NT2/D1 (cell line): ENCODE measurements around the gene CEBPG.

Source experiments
- DNase-seq: peaks from one replicate; pipeline ENCODE4 v3.0.0-alpha.2; 2011; ENCODE audit warnings: low read depth, low spot score
- H3K27me3 ChIP-seq: 2 replicates; pipeline ENCODE4 v1.6.0; 2011; ENCODE audit warnings: mild to moderate bottlenecking; ENCODE audit not compliant: insufficient read length, insufficient read depth
- H3K36me3 ChIP-seq: 2 replicates; pipeline ENCODE4 v1.6.1; 2011; ENCODE audit warnings: mild to moderate bottlenecking, low read length, mixed read lengths; ENCODE audit not compliant: insufficient read depth, insufficient read length
- H3K4me1 ChIP-seq: 2 replicates; pipeline ENCODE4 v1.5.1; 2011; ENCODE audit not compliant: insufficient read depth, insufficient read length
- H3K4me3 ChIP-seq: 2 replicates; pipeline ENCODE4 v1.5.1; 2011; ENCODE audit warnings: low read depth; ENCODE audit not compliant: insufficient read length
- H3K9ac ChIP-seq: 2 replicates; pipeline ENCODE4 v1.6.0; 2011; ENCODE audit warnings: low read depth; ENCODE audit not compliant: insufficient read length
- H3K9me3 ChIP-seq: 2 replicates; pipeline ENCODE4 v1.5.1; 2011; ENCODE audit warnings: mild to moderate bottlenecking, low read length; ENCODE audit not compliant: insufficient read depth
- SUZ12 ChIP-seq: IDR thresholded peaks from 2 replicates; pipeline ENCODE4 v1.6.1; 2011; ENCODE audit not compliant: insufficient read length, insufficient read depth; ENCODE audit errors: extremely low read depth
- YY1 ChIP-seq: IDR thresholded peaks from 2 replicates; pipeline ENCODE4 v1.6.1; 2011; ENCODE audit not compliant: insufficient read length, insufficient read depth
- ZNF274 ChIP-seq: IDR thresholded peaks from 2 replicates; pipeline ENCODE4 v1.6.1; 2011; ENCODE audit warnings: mild to moderate bottlenecking, low read depth, low read length

Gene CEBPG

GRCh38 chr19:33389421-33390100 lies 16.1 kb downstream of the CEBPG start:
- TF ChIP-seq SUZ12, result no peak
- no peak for TF ChIP-seq YY1
- TF ChIP-seq ZNF274, result no peak
- H3K9ac ChIP-seq, result no peak overlapping the region
- H3K4me3 ChIP-seq, result no peak overlapping the region
- peaks cover 21% of the 10 kb centered on the region for H3K36me3 ChIP-seq
- peaks cover 6% of the 10 kb centered on the region for H3K4me1 ChIP-seq
- H3K9me3 ChIP-seq, result no peaks in the 10 kb centered on the region
- H3K27me3 ChIP-seq, result no peaks in the 10 kb centered on the region
- DNase-seq, result no peak

DNA sequence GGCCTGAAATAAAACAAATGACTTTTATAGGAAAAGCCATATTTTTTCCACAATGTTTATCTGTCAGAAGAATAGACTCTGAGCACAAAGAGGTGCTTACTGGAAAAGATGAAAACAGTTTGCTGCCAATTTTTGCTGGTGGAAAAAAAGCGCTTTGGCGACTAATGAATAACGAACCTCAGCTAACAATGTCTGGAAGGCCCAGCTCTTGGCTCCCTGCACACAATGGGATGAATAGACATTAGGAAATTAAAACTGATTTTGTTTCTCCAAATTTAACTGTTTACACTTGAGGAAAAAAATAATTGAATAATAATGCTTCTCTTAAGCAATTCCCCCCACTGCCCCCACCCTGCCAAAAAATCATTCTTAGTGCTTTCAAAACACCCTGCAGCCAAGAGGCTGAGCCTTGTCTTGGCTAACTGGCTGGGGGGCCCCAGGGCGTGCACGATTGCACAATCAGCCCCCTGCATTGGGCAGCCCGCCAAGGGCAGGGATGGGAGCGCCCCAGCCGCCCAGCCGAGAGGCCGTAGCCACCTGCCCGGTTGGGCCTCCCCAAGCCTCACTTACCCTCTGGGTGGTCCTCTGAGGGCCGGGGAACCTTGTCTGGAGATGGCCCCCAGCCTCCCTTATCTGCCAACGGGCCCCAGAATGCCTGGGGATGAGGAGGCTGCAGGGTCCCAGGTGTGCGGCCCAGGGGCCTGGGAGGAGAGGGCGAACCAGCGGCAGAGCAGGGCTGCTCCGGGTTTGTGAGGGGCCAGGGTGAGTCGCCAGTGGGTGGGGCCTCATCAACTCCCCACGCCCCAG lies 16.8 kb downstream of the CEBPG start:
- DNase-seq, result no peak
- Histone ChIP-seq H3K4me3 (no peak overlapping the region), H3K4me1 (peaks cover 8% of the 10 kb centered on the region), H3K9ac (no peak overlapping the region), H3K36me3 (peaks cover 21% of the 10 kb centered on the region), H3K27me3 (no peaks in the 10 kb centered on the region), H3K9me3 (no peaks in the 10 kb centered on the region)
- TF ChIP-seq SUZ12 (no peak), ZNF274 (no peak), YY1 (no peak)

GRCh38 chr19:33390908-33391630 lies 17.6 kb downstream of the CEBPG start:
- peaks cover 13% of the 10 kb centered on the region for H3K4me1 ChIP-seq
- no peak overlapping the region for H3K4me3 ChIP-seq
- H3K9ac ChIP-seq, result no peak overlapping the region
- DNase-seq, result no peak
- no peak for TF ChIP-seq ZNF274
- TF ChIP-seq YY1, result no peak
- TF ChIP-seq SUZ12, result no peak
- no peaks in the 10 kb centered on the region for H3K9me3 ChIP-seq
- H3K27me3 ChIP-seq, result no peaks in the 10 kb centered on the region
- H3K36me3 ChIP-seq, result peaks cover 15% of the 10 kb centered on the region

DNA sequence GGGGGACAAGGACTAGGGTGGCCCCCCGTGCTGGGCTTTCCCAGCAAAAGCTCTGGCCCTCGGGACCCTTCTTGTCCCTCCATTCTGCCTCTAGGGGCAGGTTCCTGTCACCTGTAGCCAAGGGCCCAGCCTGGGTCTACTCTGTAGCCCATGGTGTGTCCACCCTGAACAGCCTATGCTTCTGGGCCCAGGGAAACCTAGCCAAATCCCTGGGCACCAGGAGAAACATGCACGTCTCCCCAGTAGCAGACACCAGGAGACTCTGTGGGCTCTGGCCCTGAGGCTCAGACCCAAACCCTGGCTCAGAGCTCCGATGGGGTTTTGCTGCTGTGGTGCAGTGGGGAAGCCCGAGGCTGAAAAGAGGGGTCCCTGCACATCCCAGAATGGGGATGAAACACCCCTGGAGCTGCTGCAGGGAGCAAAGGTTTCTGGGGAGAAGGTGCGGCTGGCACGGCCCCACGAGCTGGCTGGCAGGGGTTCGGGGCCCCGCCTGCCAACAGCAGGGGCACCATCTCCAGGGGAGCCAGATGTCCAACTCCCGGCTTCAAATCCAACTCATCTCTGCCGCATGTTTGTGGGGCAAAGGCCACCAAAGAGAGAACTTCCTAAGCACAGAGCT lies 18.2 kb downstream of the CEBPG start:
- H3K9me3 ChIP-seq, result no peaks in the 10 kb centered on the region
- H3K9ac ChIP-seq, result no peak overlapping the region
- H3K4me3 ChIP-seq, result no peak overlapping the region
- no peak for TF ChIP-seq YY1
- no peak for TF ChIP-seq ZNF274
- TF ChIP-seq SUZ12, result no peak
- H3K4me1 ChIP-seq, result peaks cover 16% of the 10 kb centered on the region
- H3K27me3 ChIP-seq, result no peaks in the 10 kb centered on the region
- H3K36me3 ChIP-seq, result peaks cover 8% of the 10 kb centered on the region
- no peak for DNase-seq

DNA sequence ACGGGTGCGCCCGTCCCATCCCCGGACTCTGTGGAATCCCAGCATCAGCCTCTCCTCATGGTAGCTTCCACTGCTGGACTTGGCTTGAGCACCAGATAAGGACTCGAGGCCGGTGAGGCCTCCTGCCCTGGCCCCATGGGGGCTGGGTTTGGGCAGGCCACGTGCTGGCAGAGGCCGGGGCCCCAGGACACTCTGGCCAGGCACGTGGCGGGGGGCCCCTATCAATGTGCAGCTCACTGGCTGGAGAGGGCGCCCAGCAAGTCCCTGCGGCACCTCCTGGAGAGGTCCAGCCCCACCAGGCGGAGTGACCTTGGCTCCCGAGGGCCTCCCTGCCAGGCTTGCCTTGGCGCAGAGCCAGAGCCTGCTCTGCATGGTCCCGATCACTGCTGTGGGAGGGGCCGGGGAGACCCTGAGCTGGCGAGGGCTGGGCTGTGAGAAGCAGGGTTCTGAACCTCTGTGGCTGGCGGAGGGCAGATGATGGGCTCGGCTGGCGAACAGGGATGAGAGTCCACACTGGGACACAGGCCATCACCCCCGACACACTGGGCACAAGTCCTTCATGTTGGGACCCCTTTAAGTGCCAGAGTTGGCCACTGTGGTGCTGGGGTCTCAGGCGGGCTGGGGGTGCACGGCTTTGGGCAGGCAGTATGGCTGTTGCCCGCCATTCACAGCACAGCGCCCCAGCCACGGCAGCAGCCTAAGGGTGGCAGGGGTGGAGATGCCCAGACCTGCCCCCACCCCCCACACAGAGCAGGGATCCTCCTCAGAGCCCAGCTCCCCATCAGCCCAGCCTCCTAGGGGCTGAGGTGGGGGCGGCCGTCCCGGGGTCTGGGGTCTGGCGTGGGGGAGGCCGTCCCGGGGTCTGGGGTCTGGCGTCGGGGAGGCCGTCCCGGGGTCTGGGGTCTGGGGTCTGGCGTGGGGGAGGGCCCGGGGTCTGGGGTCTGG lies 19.1 kb downstream of the CEBPG start:
- Histone ChIP-seq H3K9ac (no peak overlapping the region), H3K4me3 (no peak overlapping the region), H3K27me3 (no peaks in the 10 kb centered on the region), H3K9me3 (no peaks in the 10 kb centered on the region), H3K36me3 (peaks cover under 1% of the 10 kb centered on the region), H3K4me1 (peaks cover 20% of the 10 kb centered on the region)
- DNase-seq, result no peak
- TF ChIP-seq ZNF274, result no peak

DNA sequence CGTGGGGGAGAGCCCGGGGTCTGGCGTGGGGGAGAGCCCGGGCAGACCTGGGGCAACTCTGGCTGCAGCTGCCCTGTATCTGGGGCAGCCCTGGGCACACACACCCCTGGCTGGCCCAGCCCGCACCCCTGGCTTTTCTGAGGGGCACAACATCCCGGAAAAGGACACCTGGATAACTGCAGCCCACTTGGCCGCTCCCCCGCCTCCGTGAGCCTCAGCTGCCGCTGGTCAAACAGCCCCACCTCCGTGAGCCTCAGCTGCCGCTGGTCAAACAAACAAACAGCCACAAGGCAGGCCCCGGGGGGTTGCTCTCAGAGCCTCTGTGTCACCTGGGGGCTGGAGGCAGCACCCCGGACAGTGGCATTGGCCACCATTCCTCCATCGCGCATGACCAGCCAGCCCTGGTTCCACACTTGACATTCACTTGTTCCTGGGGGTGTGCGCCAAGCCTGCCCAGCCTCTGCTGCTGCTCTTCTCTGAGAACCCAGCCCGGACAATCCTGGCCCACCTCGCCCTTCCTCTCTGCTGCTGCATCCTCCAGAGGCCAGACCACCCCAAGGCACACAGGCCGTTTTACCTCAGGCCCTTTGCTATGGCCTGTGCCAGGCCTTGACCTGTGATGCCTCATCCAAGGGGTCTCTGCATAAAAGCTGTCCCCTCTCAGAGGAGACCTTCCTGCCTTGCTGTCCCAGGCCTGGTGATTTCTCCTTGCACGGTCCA lies 19.9 kb downstream of the CEBPG start:
- H3K9ac ChIP-seq, result no peak overlapping the region
- TF ChIP-seq SUZ12, result no peak
- peaks cover 23% of the 10 kb centered on the region for H3K4me1 ChIP-seq

More for the DNA sequence above, 19.9 kb downstream of the CEBPG start:
- Histone ChIP-seq H3K36me3 (no peaks in the 10 kb centered on the region), H3K27me3 (no peaks in the 10 kb centered on the region), H3K9me3 (no peaks in the 10 kb centered on the region), H3K4me3 (no peak overlapping the region)
- no peak for DNase-seq
